Karpas-422 (cell line): Measurements from ENCODE around the gene MISFA. TPM values are rescaled to one million over a fixed set of nuclear protein-coding genes. Genes with fewer than 3 reads are reported as not detected.

Experiments
- DNase-seq: peaks from one replicate; pipeline ENCODE4 v3.0.0-alpha.2; 2015
- H2AFZ ChIP-seq: fragments of 200-600 bp; sonication (generic); 2 replicates; pipeline ENCODE4 v1.6.1; 2014; ENCODE audit warnings: antibody characterized with exemption, low read length, mixed read lengths
- H3K27ac ChIP-seq: fragments of 200-600 bp; sonication (generic); 2 replicates; pipeline ENCODE4 v1.5.1; 2014; ENCODE audit warnings: mild to moderate bottlenecking, low read length, moderate library complexity
- H3K27me3 ChIP-seq: fragments of 200-600 bp; sonication (generic); 2 replicates; pipeline ENCODE4 v1.6.1; 2014; ENCODE audit warnings: low read length, mixed read lengths
- H3K36me3 ChIP-seq: fragments of 200-600 bp; sonication (generic); 2 replicates; pipeline ENCODE4 v1.6.1; 2014; ENCODE audit warnings: low read length, mixed read lengths; ENCODE audit not compliant: insufficient read depth
- H3K4me1 ChIP-seq: fragments of 200-600 bp; sonication (generic); 2 replicates; pipeline ENCODE4 v1.6.1; 2014; ENCODE audit warnings: mild to moderate bottlenecking, low read length, mixed read lengths
- H3K4me2 ChIP-seq: fragments of 200-600 bp; sonication (generic); 2 replicates; pipeline ENCODE4 v1.6.1; 2014; ENCODE audit warnings: low read length, low read depth, mild to moderate bottlenecking; ENCODE audit not compliant: poor library complexity, severe bottlenecking
- H3K4me3 ChIP-seq: fragments of 200-600 bp; sonication (generic); 2 replicates; pipeline ENCODE4 v1.5.1; 2014; ENCODE audit warnings: mild to moderate bottlenecking, antibody characterized with exemption, low read length, mixed read lengths
- H3K79me2 ChIP-seq: fragments of 200-600 bp; sonication (generic); 2 replicates; pipeline ENCODE4 v1.6.1; 2014; ENCODE audit warnings: mild to moderate bottlenecking, low read length, mixed read lengths
- H3K9ac ChIP-seq: fragments of 200-600 bp; sonication (generic); 2 replicates; pipeline ENCODE4 v1.6.0; 2014; ENCODE audit warnings: low read length
- H3K9me2 ChIP-seq: fragments of 200-600 bp; sonication (generic), shearing (Covaris generic); replicated peaks from 2 replicates; pipeline ENCODE4 v1.6.0; 2014; ENCODE audit warnings: mild to moderate bottlenecking, low read length, moderate library complexity; ENCODE audit not compliant: insufficient read depth
- H3K9me3 ChIP-seq: fragments of 300-700, 200-600 bp; sonication (generic); 2 replicates; pipeline ENCODE4 v1.6.1; 2014; ENCODE audit warnings: low read length, mixed read lengths
- H4K20me1 ChIP-seq: fragments of 200-600 bp; sonication (generic); 2 replicates; pipeline ENCODE4 v1.6.1; 2014; ENCODE audit warnings: mild to moderate bottlenecking, antibody characterized with exemption, low read length, low read depth; ENCODE audit not compliant: insufficient read depth
- total RNA-seq: library from RNA; depleted of rRNA; stranded (reverse); fragments of >200 nt; shearing (Covaris generic); gene quantifications from 2 replicates; pipeline ENCODE4 v1.2.3, GENCODE V29; 2014; ENCODE audit warnings: low replicate concordance

MISFA gene
- total RNA-seq, 1 experiment from 2014 or later = 1.2 TPM

- Histone ChIP-seq H2AFZ (no peak overlapping the region), H3K4me1 (no peaks in the 10 kb centered on the region), H3K9me2 (no peaks in the 10 kb centered on the region), H3K9ac (no peak overlapping the region), H3K9me3 (no peaks in the 10 kb centered on the region), H3K4me3 (no peak overlapping the region), H4K20me1 (no peaks in the 10 kb centered on the region), H3K36me3 (peaks cover 32% of the 10 kb centered on the region; the same call in 1 of the 2 replicates), H3K79me2 (peaks cover 15% of the 10 kb centered on the region), H3K27me3 (no peaks in the 10 kb centered on the region), H3K4me2 (no peak overlapping the region), H3K27ac (no peak overlapping the region)
- no peak for DNase-seq
These were observed 11.6 kb downstream of the MISFA start for GRCh38 chr11:18611196-18611595.

- no peaks in the 10 kb centered on the region for H3K9me2 ChIP-seq
These were observed 12.8 kb downstream of the MISFA start for GRCh38 chr11:18612394-18612793.

DNA sequence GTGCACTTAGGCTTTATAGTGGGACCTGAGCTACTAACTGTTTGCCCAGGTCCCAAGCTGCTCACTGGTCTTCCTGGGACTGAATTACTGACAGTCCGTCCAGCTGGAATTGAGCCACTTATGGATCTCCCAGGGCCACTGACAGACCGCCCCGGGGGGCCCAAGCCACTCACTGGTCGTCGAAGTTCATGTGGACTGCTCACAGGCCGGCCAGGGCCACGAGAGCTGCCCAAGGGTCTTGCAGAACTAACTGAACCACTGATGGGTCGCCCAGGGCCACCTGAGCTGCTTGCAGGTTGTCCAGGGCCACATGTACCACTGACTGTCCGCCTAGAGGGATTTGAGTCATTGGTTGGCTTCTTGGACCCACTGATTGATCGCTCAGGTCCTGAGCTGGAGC is 15.1 kb downstream of the MISFA start:
- Histone ChIP-seq H3K27me3 (no peaks in the 10 kb centered on the region), H3K36me3 (peaks cover 18% of the 10 kb centered on the region; the same call in 1 of the 2 replicates), H2AFZ (no peak overlapping the region), H3K27ac (no peak overlapping the region), H3K79me2 (peaks cover 45% of the 10 kb centered on the region), H3K9ac (no peak overlapping the region), H3K4me2 (no peak overlapping the region), H3K4me1 (no peaks in the 10 kb centered on the region; the same call in 1 of the 2 replicates), H4K20me1 (no peaks in the 10 kb centered on the region), H3K4me3 (no peak overlapping the region), H3K9me3 (no peaks in the 10 kb centered on the region), H3K9me2 (no peaks in the 10 kb centered on the region)
- DNase-seq = no peak

More at GRCh38 chr11:18612394-18612793, 12.8 kb downstream of the MISFA start:
- Histone ChIP-seq H3K9me3 (no peaks in the 10 kb centered on the region), H3K36me3 (peaks cover 30% of the 10 kb centered on the region; the same call in 1 of the 2 replicates), H4K20me1 (no peaks in the 10 kb centered on the region), H3K9ac (no peak overlapping the region), H2AFZ (no peak overlapping the region), H3K79me2 (peaks cover 23% of the 10 kb centered on the region), H3K4me2 (no peak overlapping the region), H3K27me3 (no peaks in the 10 kb centered on the region), H3K4me1 (no peaks in the 10 kb centered on the region), H3K27ac (no peak overlapping the region), H3K4me3 (no peak overlapping the region)
- no peak for DNase-seq

DNA sequence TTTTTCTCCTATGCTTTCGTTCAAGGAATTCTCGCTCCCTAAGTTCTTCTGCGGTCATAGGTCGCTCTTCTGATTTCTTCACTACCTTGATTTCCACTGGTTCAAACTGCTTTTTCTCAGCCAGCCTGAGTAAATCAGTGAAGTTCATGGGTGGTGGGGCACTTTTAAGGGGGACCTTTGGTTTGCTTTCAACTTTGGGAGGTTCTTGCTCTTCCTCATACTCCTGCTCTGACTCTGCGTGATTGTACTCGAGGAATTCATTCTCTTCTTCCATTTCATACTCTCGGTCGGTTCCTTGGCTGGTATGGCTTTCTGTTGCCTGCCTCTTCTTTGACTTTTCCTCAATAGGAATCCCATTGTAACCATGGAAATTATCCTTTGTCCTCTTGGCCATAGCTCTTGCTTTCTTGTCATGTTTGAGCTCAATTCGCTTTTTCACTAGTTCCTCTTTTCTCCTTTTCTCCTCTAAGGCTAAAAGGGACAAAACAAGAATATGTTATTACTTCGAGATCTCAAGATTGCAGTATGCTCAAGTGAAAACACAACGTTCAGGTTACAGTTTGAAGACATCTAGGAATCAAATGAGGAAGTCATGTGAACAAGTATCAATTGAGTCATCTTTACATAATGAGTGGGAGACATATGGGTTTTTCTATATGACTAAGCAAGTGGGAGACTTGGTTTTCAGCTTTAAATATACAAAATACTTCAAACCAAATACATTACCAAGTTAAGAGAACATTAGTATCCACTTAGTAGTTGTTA is 16.2 kb downstream of the MISFA start:
- Histone ChIP-seq H3K79me2 (peaks cover 54% of the 10 kb centered on the region), H2AFZ (no peak overlapping the region), H3K27me3 (no peaks in the 10 kb centered on the region), H3K9ac (no peak overlapping the region), H3K4me1 (peaks cover 4% of the 10 kb centered on the region; the same call in 1 of the 2 replicates), H3K9me3 (no peaks in the 10 kb centered on the region), H3K9me2 (no peaks in the 10 kb centered on the region), H3K4me2 (no peak overlapping the region), H3K27ac (no peak overlapping the region), H4K20me1 (no peaks in the 10 kb centered on the region), H3K36me3 (peaks cover 16% of the 10 kb centered on the region; the same call in 1 of the 2 replicates), H3K4me3 (no peak overlapping the region)
- no peak for DNase-seq

- peaks cover 16% of the 10 kb centered on the region; the same call in 1 of the 2 replicates for H3K36me3 ChIP-seq
- H3K4me2 ChIP-seq = no peak overlapping the region
- peaks cover 74% of the 10 kb centered on the region for H3K79me2 ChIP-seq
These were observed 18.2 kb downstream of the MISFA start for GRCh38 chr11:18617688-18618341.

DNA sequence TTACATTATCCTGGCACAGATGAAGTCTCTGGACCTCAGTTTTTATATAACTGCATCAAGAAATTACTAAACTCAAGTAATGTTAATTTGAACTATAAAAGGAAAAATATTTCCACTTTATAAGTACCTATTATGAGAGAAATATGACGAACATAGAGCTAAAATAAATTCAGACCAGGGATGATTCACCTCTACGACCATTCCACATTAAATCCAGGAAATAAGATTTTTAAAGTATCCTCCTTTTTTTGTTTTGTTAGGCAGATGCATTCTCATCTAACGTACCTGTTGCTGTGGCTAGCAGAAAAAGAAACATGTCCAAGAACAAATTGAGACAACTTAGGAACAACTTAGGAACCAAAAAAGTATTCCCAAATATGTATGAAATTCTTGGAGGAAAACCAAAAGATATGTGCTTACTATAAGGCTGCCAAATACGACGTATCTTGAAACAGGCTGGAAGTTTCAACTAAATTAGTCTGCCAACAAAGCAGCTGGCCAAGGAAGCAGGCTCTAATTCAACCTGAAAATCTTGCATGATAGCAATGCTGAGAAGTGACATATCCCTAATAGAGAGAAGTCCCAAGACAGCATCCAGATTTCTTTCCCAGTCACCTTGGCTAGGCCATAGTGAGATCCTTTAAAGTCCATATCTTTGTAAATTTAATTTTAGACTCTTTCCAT is 18.9 kb downstream of the MISFA start:
- Histone ChIP-seq H3K4me1 (peaks cover 4% of the 10 kb centered on the region; the same call in 1 of the 2 replicates), H3K4me2 (no peak overlapping the region), H3K9me2 (no peaks in the 10 kb centered on the region), H3K9ac (no peak overlapping the region), H3K27me3 (no peaks in the 10 kb centered on the region), H3K27ac (no peak overlapping the region), H3K36me3 (peaks cover 18% of the 10 kb centered on the region), H3K4me3 (no peak overlapping the region), H4K20me1 (no peaks in the 10 kb centered on the region), H3K9me3 (peaks cover 3% of the 10 kb centered on the region; the same call in 1 of the 2 replicates), H3K79me2 (peaks cover 80% of the 10 kb centered on the region), H2AFZ (no peak overlapping the region)
- DNase-seq = no peak

More at GRCh38 chr11:18617688-18618341, 18.2 kb downstream of the MISFA start:
- Histone ChIP-seq H3K9me3 (no peaks in the 10 kb centered on the region), H3K4me3 (no peak overlapping the region), H4K20me1 (no peaks in the 10 kb centered on the region), H3K9ac (no peak overlapping the region), H3K27ac (no peak overlapping the region), H3K9me2 (no peaks in the 10 kb centered on the region), H3K4me1 (peaks cover 4% of the 10 kb centered on the region; the same call in 1 of the 2 replicates), H3K27me3 (no peaks in the 10 kb centered on the region), H2AFZ (no peak overlapping the region)
- no peak for DNase-seq

- Histone ChIP-seq H3K9me2 (no peaks in the 10 kb centered on the region), H3K36me3 (peaks cover 5% of the 10 kb centered on the region; the same call in 1 of the 2 replicates), H3K79me2 (peaks cover 98% of the 10 kb centered on the region), H3K4me1 (peaks cover 21% of the 10 kb centered on the region), H3K27ac (no peak overlapping the region), H3K4me3 (no peak overlapping the region), H2AFZ (no peak overlapping the region), H4K20me1 (no peaks in the 10 kb centered on the region), H3K27me3 (no peaks in the 10 kb centered on the region), H3K9ac (no peak overlapping the region), H3K4me2 (no peak overlapping the region), H3K9me3 (peaks cover 3% of the 10 kb centered on the region)
- DNase-seq = no peak
These were observed 24.1 kb downstream of the MISFA start for GRCh38 chr11:18623707-18624106.

- DNase-seq = peak; percentile 28
- Histone ChIP-seq H3K4me1 (peaks cover 25% of the 10 kb centered on the region), H3K4me3 (no peak overlapping the region), H2AFZ (no peak overlapping the region), H3K4me2 (no peak overlapping the region), H3K9ac (no peak overlapping the region), H3K9me2 (no peaks in the 10 kb centered on the region), H4K20me1 (no peaks in the 10 kb centered on the region), H3K27ac (no peak overlapping the region), H3K27me3 (no peaks in the 10 kb centered on the region), H3K79me2 (peaks cover 98% of the 10 kb centered on the region), H3K36me3 (peaks cover 5% of the 10 kb centered on the region; the same call in 1 of the 2 replicates), H3K9me3 (peaks cover 3% of the 10 kb centered on the region)
These were observed 24.6 kb downstream of the MISFA start for GRCh38 chr11:18624161-18624560.
